ENCODE measurements around the gene VPS54. TPM values are rescaled to one million over a fixed set of nuclear protein-coding genes. Genes with fewer than 3 reads are reported as not detected.

The VPS54 gene
- total RNA-seq, 4 donors from 2014 or later: 19.8 to 24.0 (median 22.2) TPM

- TF ChIP-seq EP300 (IDR thresholded peaks at IDR 0.05) (no peak), POLR2A (IDR thresholded peaks at IDR 0.05) (no peak), CTCF (IDR thresholded peaks at IDR 0.05) (no peak)
- Histone ChIP-seq H3K4me3 (no peak overlapping the region), H3K27ac (peak overlapping the region in 1 of 4 donors; percentile 77)
Measured at GRCh38 chr2:64062840-64063239, 43.6 kb upstream of the VPS54 start.

GRCh38 chr2:64059270-64059669, 40.0 kb upstream of the VPS54 start:
- Histone ChIP-seq H3K4me3 (no peak overlapping the region), H3K27me3 (no peaks in the 10 kb centered on the region), H3K9me3 (no peaks in the 10 kb centered on the region), H3K36me3 (no peaks in the 10 kb centered on the region), H3K4me1 (peaks cover 0 to 3% (median 2%) of the 10 kb centered on the region in 4 donors), H3K27ac (no peak overlapping the region)
- TF ChIP-seq EP300 (IDR thresholded peaks at IDR 0.05): no peak
- no peak for DNase-seq (ENCODE audit: low spot score in 2 of 2)

More at GRCh38 chr2:64062840-64063239, 43.6 kb upstream of the VPS54 start:
- no peaks in the 10 kb centered on the region for H3K36me3 ChIP-seq
- H3K4me1 ChIP-seq: peaks cover 0 to 8% (median 3%) of the 10 kb centered on the region in 4 donors
- H3K9me3 ChIP-seq: no peaks in the 10 kb centered on the region
- DNase-seq (ENCODE audit: low spot score in 2 of 2): no peak
- no peaks in the 10 kb centered on the region for H3K27me3 ChIP-seq

GRCh38 chr2:64056021-64056420, 36.8 kb upstream of the VPS54 start:
- Histone ChIP-seq H3K4me3 (no peak overlapping the region), H3K4me1 (no peaks in the 10 kb centered on the region), H3K27ac (no peak overlapping the region), H3K27me3 (no peaks in the 10 kb centered on the region), H3K36me3 (no peaks in the 10 kb centered on the region), H3K9me3 (no peaks in the 10 kb centered on the region)
- DNase-seq (ENCODE audit: low spot score in 2 of 2): no peak
- 87 to 88% methylated on average over 2 of the region's 2 CpGs for WGBS, 2 donors
- TF ChIP-seq CTCF (IDR thresholded peaks at IDR 0.05): no peak
- no peak for TF ChIP-seq EP300 (IDR thresholded peaks at IDR 0.05)
- no peak for TF ChIP-seq POLR2A (IDR thresholded peaks at IDR 0.05)

- Histone ChIP-seq H3K36me3 (no peaks in the 10 kb centered on the region), H3K4me3 (no peak overlapping the region), H3K27ac (no peak overlapping the region), H3K9me3 (no peaks in the 10 kb centered on the region), H3K4me1 (peaks cover 0 to 7% (median 0%) of the 10 kb centered on the region in 4 donors), H3K27me3 (no peaks in the 10 kb centered on the region)
- TF ChIP-seq CTCF (IDR thresholded peaks at IDR 0.05): no peak
- TF ChIP-seq POLR2A (IDR thresholded peaks at IDR 0.05): no peak
- no peak for TF ChIP-seq EP300 (IDR thresholded peaks at IDR 0.05)
- WGBS, 2 donors: 76 to 78% methylated on average over 4 of the region's 4 CpGs
- DNase-seq (ENCODE audit: low spot score in 2 of 2): no peak
Measured at GRCh38 chr2:64054161-64054915, 35.1 kb upstream of the VPS54 start.

- H3K4me1 ChIP-seq: peaks cover 0 to 7% (median 0%) of the 10 kb centered on the region in 4 donors
- no peaks in the 10 kb centered on the region for H3K27me3 ChIP-seq
- H3K36me3 ChIP-seq: no peaks in the 10 kb centered on the region
- no peak overlapping the region for H3K4me3 ChIP-seq
- no peak for DNase-seq (ENCODE audit: low spot score in 2 of 2)
- 70 to 81% methylated on average over 3 of the region's 3 CpGs for WGBS, 2 donors
- H3K9me3 ChIP-seq: no peaks in the 10 kb centered on the region
- peak overlapping the region in 1 of 4 donors; percentile 4 for H3K27ac ChIP-seq
- TF ChIP-seq EP300 (IDR thresholded peaks at IDR 0.05) (peak in 1 of 2 donors; percentile 17), CTCF (IDR thresholded peaks at IDR 0.05) (no peak), POLR2A (IDR thresholded peaks at IDR 0.05) (no peak)
Measured at GRCh38 chr2:64052463-64053241, 33.4 kb upstream of the VPS54 start.

Data from tibial nerve (tissue), 4 donors.